Mammary epithelial cell (primary cell): ENCODE data around the gene CDHR2.

ENCODE experiments used
- EZH2 ChIP-seq: IDR thresholded peaks from 2 replicates; pipeline ENCODE4 v1.6.1; 2012; ENCODE audit warnings: low read length, inconsistent platforms, borderline replicate concordance
- TF ChIP-seq, protein P1 (sequence below), 2 donors: IDR thresholded peaks in 1 of 2; conservative IDR thresholded peaks in 1 of 2; 2 replicates each; pipeline ENCODE4 v1.5.1; 2011 to 2012; ENCODE audit warnings: inconsistent platforms in 2 of 2, low read length in 2 of 2, mild to moderate bottlenecking in 2 of 2, control low read depth in 1 of 2, low read depth in 1 of 2; ENCODE audit not compliant: insufficient read depth in 1 of 2; ENCODE audit errors: extremely low read depth in 1 of 2

DNA sequence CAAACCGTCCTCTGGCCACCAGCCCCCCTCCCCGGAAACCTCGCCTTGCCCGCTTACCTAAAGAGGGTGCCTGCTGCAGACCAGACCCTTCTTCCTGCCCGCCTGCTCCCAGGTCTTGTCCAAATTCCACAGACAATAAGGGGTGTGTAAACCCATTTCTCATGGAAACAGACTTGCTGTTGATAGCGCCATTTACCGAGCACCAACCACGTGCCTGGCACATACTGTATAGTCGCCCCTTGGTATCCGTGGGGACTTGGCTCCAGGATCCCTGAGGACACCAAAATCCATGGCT lies 25.1 kb downstream of the CDHR2 start:
- TF ChIP-seq, protein P1, sequence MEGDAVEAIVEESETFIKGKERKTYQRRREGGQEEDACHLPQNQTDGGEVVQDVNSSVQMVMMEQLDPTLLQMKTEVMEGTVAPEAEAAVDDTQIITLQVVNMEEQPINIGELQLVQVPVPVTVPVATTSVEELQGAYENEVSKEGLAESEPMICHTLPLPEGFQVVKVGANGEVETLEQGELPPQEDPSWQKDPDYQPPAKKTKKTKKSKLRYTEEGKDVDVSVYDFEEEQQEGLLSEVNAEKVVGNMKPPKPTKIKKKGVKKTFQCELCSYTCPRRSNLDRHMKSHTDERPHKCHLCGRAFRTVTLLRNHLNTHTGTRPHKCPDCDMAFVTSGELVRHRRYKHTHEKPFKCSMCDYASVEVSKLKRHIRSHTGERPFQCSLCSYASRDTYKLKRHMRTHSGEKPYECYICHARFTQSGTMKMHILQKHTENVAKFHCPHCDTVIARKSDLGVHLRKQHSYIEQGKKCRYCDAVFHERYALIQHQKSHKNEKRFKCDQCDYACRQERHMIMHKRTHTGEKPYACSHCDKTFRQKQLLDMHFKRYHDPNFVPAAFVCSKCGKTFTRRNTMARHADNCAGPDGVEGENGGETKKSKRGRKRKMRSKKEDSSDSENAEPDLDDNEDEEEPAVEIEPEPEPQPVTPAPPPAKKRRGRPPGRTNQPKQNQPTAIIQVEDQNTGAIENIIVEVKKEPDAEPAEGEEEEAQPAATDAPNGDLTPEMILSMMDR (conservative IDR thresholded peaks at IDR 0.05 in 1 of 2, IDR thresholded peaks at IDR 0.05 in 1 of 2; ENCODE audit: extremely low read depth in 1 of 2, insufficient read depth in 1 of 2, low read depth in 1 of 2, low read length in 2 of 2), result no peak
- no peak for TF ChIP-seq EZH2
